ENCODE data around the gene ANKRD33B.
A peak's percentile ranks its signal among the peaks of the same experiment; 100 is the strongest.

Gene ANKRD33B

DNA sequence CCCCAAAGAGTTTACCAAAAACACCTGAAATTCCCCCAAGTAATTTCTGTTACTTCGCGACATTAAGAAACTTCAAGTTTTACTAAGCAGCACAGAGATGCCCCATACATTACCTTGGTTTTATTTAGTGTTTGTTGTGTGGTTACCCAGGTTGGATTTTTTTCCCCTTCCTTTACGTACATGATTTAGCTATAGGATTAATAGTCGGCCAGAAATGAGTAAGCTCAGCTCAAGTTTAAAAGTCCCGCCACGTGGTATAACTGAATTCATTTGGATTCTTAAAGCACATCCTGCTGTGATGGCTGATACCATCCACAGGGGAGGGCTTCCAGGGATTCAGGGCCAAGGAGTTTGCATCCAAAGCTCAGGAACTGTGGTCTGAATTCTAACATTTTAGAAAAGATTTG is 121.2 kb downstream of the ANKRD33B start:
- H3K4me3 ChIP-seq (ENCODE audit: low read length), result no peak overlapping the region
- TF ChIP-seq, protein P1, sequence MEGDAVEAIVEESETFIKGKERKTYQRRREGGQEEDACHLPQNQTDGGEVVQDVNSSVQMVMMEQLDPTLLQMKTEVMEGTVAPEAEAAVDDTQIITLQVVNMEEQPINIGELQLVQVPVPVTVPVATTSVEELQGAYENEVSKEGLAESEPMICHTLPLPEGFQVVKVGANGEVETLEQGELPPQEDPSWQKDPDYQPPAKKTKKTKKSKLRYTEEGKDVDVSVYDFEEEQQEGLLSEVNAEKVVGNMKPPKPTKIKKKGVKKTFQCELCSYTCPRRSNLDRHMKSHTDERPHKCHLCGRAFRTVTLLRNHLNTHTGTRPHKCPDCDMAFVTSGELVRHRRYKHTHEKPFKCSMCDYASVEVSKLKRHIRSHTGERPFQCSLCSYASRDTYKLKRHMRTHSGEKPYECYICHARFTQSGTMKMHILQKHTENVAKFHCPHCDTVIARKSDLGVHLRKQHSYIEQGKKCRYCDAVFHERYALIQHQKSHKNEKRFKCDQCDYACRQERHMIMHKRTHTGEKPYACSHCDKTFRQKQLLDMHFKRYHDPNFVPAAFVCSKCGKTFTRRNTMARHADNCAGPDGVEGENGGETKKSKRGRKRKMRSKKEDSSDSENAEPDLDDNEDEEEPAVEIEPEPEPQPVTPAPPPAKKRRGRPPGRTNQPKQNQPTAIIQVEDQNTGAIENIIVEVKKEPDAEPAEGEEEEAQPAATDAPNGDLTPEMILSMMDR (conservative IDR thresholded peaks at IDR 0.05; ENCODE audit: low read depth, low read length), result no peak
- no peak for DNase-seq (ENCODE audit: low read depth)

DNA sequence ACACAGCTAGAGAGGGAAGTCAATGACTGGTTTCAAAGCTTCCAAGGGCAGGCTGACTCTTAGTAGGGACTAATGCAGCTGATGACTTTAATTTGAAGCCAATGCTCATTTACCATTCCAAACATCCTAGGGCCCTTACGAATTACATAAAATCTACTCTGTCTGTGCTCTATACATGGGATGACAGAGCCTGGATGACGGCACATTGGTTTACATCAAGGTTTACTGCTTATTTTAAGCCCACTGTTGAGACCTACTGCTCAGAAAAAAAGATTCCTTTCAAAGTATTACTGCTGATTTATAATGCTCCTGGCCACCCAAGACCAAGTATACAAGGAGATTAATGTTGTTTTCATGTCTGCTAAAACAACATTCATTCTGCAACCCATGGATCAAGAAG is 123.0 kb downstream of the ANKRD33B start:
- TF ChIP-seq, protein P1 (conservative IDR thresholded peaks at IDR 0.05; ENCODE audit: low read depth, low read length), result no peak
- H3K4me3 ChIP-seq (ENCODE audit: low read length), result no peak overlapping the region
- no peak for DNase-seq (ENCODE audit: low read depth)

DNA sequence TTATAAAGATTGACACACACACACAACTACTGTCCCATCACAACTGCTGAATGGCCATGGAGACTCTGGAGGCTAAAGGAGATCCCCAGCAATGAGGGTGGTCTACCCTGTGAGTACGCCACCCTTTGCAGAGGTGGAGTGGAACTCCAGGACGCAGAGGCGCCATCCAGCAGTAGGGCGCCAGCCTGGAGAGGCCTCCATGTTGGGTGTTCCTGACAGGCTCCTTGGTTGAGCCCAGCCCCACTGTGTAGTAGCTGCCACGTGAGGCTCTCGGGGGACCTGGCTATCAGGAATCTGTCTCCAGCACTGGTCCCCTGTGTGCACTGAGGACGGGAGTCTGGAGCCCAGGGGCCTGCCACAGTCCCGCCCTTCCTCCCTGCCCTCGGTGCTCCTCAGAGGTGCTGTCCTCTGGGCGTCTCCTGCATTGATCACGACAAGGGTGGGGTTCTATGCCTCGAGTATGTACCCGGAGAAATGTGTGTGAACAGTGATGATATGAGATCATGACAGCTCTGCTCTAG is 124.8 kb downstream of the ANKRD33B start:
- no peak for DNase-seq (ENCODE audit: low read depth)
- TF ChIP-seq, protein P1 (conservative IDR thresholded peaks at IDR 0.05; ENCODE audit: low read depth, low read length), result no peak
- no peak overlapping the region for H3K4me3 ChIP-seq (ENCODE audit: low read length)

DNA sequence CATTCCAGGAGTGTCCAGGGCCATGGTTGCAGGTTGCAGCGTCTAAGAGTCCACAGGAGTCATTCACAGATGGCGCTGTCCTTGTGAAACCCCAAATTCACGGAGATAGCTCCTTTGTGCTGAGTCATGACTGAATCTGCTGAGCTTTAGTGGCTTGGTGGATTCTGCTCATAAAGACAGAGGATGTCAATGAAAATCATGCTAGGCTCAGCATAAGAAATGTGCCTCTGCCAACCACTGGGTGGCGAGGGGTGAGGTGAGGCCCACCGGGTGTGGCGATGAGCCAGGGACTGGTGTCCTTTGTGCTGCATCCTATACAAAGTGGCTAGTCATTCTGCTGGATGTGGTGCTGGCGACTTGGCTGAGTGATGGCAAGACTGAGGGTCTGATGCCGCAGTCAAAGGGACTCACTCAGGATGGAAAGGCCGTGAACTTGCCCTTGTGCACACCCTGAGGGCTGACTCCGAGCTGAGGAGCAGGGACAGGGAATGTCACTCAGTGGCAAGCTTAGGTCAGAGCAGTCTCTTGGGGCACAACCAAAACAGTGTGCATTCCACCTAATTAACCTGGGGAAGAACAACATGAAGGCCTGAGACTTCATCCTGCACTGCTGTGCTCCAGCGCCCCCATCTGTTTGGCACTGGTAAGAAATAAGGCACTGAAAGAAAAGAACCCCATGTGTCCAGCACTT is 125.7 kb downstream of the ANKRD33B start:
- H3K4me3 ChIP-seq (ENCODE audit: low read length), result no peak overlapping the region
- TF ChIP-seq, protein P1 (conservative IDR thresholded peaks at IDR 0.05; ENCODE audit: low read depth, low read length), result peak; percentile 48
- no peak for DNase-seq (ENCODE audit: low read depth)

DNA sequence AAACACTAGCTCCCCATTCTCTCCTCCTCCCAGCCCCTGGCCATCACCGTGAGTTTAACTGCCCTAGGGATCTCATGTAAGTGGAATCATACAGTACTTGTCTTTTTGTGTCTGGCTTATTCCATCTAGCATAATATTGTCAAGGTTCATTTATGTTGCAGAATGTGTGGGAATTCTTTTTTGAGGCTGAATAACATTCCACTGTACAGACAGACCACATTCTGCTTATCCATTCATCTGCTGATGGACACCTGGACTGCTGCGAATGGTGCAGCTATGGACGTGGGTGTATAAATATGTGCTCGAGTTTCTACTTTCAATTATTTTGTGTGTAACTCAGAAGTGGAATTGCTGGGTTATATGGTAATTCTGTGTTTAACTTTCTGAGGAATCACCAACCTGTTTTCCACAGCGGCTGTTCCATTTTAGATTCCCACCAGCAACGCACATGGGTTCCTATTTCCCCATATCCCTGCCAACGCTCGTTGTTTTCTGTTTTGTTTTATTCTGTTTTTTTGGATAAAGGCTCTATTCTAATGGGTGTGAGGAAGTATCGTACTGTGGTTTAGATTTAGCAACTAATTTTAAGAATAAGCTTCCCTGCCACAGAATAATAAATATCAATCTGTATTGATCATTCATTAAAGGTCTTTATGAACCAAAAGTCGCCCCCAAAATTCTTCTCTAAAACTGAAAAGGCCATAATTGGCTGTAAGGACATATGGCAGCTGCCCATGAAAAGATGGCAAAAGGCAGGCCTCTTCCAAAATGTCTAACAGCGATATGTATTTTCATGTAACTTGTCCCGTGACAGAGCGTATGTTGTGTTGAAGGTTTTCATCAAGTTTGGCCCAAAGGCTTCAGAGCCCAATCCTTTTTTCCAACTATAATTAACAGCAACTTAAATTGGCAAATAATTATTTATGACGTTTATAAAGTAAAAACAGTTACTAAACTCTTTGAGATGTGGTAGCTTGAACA is 126.9 kb downstream of the ANKRD33B start:
- no peak for DNase-seq (ENCODE audit: low read depth)
- TF ChIP-seq, protein P1 (conservative IDR thresholded peaks at IDR 0.05; ENCODE audit: low read depth, low read length), result no peak
- no peak overlapping the region for H3K4me3 ChIP-seq (ENCODE audit: low read length)

DNA sequence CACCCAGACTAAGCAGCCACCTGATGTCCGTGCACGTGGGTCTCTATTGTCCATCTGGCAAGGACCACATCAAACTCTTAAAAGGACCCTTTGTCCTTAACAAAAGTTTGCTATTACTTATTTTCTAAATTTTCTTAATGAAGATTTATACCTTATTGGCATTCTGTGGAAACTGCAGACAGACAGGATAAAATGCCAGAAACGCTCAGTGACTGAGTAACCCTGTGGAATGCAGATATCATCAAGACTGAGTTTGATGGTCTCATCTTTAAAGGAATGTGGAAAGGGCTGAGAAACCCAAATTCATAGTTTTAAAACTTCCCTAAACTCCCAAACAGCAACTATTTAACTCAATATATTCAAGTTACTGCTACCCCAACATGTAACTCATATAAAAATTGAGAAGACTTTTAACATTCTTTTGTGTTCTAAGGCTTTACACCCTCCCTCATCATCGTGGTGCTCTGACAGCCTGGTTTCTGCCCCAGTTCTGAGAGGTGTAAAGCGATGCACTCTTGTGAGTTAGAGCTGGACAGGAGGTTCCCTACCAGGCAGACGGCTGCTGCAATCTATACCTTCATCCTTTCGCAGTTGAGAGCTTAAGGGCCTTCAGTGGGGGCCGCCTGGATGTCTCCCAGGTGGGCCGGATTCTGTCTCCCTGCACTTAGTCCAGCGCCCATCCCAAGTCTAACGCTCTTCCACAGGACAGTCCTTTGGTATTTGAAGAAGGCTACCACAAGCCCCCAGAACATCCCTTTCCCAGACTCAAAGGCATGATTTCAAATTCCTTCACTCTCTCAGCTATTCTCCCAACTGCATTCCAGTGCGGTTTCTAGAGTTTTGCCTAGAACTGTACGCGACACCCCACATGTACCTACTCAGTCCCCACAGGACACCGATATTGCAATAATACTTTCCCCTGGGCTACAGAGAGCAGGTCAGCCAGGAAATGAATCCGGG is 128.2 kb downstream of the ANKRD33B start:
- H3K4me3 ChIP-seq (ENCODE audit: low read length), result no peak overlapping the region
- TF ChIP-seq, protein P1 (conservative IDR thresholded peaks at IDR 0.05; ENCODE audit: low read depth, low read length), result no peak
- no peak for DNase-seq (ENCODE audit: low read depth)

Data from retinal pigment epithelial cell (primary cell).